HG02938 (cell line): ENCODE data around the gene PLXNB1.
"Not testable (repeated sequence)": the region's sequence is repeated elsewhere in the genome, so short reads cannot be mapped to it uniquely, and the experiment has no call there.

Source experiments
- ATAC-seq: cut with Tn5 transposase; IDR thresholded peaks from one replicate; pipeline ENCODE4 v1.9.1; 2021; ENCODE audit warnings: mild to moderate bottlenecking, moderate library complexity; ENCODE audit not compliant: unreplicated experiment

Gene PLXNB1

DNA sequence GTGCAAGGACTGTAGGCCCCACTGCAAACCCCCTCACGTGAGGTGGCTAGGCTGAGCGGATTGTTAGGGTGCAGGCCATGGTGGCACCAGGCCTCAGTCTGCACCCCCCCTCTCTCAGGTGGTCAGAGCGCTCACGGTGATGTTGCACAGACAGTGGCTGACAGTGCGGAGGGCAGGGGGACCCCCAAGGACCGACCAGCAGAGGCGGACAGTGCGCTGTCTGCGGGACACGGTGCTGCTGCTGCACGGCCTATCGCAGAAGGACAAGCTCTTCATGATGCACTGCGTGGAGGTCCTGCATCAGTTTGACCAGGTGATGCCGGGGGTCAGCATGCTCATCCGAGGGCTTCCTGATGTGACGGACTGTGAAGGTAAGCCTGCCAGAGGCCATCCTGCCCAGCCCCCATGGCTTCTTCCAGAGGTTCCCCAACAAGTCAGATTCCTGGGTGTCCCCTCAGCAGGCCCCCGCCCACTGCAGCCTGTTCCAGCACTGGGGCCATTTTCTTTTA is 34.9 kb upstream of the PLXNB1 start:
- no peak for ATAC-seq

DNA sequence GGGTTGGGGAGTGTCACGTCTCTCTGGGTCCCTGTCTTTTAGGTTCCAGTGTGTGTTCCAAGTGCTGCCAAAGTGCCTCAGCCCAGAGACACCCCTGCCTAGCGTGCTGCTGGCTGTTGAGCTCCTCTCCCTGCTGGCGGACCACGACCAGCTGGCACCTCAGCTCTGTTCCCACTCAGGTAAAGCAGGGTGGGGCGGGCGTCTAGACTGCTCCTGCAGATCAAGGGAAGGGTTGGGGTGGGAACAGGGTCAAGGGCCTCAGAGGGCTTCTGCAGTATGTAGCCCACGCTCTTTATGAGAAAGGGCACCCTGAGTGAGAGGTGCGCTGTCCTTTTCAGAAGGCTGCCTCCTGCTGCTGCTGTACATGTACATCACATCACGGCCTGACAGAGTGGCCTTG is 33.8 kb upstream of the PLXNB1 start:
- no peak for ATAC-seq

DNA sequence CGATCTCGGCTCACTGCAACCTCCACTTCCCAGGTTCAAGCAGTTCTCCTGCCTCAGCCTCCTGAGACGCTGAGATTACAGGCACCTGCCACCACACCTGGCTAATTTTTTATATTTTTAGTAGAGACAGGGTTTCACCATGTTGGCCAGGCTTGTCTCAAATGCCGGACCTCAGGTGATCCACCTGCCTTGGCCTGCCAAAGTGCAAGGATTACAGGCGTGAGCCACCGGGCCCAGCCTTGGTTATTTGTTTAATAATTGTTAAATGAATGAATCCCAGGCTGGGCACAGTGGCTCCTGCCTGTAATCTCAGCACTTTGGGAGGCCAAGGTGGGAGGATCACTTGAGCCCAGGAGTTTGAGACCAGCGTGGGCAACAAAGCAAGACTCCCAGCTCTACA is 31.9 kb upstream of the PLXNB1 start:
- ATAC-seq = not testable (repeated sequence)

DNA sequence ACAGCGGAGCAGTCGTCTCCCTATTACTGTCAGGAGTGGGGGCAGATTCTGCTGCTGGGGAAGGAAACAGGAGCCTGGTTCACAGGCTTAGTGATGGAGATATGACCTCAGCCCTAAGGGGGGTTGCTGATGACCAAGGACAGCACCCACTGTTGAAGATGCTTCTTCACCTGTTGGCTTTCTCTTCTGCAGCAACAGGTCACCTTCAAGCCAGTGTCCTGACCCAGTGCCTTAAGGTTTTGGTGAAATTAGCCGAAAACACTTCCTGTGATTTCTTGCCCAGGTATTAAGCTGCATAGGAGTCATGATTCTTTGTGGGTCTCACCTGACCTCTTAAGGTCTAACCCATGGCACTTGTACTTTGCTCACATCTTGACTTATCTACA is 30.6 kb upstream of the PLXNB1 start:
- no peak for ATAC-seq

DNA sequence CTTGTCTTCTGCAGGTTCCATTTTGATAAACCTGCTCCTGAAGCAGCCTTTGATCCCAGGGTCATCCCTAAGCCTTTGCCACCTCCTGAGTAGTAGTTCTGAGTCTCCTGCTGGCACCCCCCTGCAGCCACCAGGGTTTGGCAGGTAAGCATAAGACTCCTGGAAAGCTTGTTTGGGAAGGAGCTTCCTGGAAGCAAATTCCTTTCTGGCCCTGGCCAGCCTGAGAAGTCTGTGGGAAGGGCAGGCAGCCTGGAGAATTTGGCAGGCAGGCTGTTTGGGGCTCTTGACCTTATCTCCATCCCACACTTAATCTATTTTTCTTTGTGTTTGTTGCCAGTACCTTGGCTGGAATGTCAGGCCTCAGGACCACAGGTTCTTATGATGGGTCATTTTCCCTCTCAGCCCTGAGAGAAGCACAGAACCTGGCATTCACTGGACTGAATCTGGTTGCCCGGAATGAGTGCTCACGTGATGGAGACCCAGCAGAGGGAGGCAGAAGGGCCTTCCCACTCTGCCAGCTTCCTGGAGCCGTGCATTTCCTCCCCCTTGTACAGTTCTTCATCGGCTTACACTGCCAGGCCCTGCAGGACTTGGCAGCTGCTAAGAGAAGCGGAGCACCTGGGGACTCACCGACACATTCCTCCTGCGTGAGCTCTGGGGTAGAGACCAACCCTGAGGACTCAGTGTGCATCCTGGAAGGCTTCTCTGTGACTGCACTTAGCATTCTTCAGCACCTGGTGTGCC is 30.1 kb upstream of the PLXNB1 start:
- no peak for ATAC-seq

DNA sequence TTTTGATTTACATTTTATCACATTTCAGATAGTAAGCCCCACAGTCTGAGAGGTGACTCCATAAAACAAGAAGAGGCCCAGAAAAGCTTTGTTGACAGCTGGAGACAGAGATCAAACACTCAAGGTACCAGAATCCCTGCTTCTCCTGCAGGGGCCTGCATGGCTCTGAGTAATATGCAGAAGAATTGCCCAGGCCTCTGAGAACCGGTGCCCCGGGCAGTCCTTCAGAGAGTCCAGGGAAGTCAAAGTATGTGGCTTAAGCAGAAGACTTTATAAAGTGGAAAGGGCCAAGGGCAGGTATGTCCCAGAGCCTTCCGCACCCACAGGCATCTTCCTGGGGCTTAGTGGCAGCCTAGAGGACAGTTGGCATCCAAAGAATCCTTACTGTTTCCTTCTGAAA is 29.4 kb upstream of the PLXNB1 start:
- no peak for ATAC-seq

DNA sequence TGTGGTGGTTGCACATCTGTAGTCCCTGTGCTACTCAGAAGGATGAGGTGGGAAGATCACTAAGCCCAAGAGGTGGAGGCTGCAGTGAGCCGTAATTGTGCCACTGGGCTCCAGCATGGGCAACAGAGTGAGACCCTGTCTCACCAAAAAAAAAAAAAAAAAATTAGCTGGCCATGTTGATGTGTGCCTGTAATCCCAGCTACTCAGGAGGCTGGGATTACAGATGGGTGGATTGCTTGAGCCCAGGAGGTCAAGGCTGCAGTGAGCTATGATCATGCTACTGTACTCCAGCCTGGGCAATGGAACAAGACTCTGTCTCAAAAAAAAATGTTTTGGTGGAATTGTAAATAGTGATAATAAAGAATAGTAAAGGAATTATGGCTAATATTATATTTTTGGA is 26.6 kb upstream of the PLXNB1 start:
- ATAC-seq = no peak

DNA sequence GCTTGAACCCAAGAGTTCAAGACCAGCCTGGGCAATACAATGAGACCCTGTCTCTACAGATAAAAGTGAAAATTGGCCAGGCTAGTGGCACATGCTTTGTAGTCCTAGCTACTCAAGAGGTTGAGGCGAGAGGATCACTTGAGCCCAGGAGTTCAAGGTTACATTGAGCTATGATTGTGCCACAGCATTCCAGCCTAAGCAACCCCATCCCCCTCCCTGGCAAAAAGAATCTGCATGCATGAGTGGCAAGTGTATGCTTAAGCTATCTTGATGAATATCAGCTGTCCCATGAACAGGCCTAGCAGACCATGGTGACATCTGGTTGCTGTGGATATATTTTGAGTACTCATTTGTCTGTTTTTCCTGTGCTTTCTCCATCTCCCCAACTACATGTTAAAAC is 21.4 kb upstream of the PLXNB1 start:
- ATAC-seq = no peak

DNA sequence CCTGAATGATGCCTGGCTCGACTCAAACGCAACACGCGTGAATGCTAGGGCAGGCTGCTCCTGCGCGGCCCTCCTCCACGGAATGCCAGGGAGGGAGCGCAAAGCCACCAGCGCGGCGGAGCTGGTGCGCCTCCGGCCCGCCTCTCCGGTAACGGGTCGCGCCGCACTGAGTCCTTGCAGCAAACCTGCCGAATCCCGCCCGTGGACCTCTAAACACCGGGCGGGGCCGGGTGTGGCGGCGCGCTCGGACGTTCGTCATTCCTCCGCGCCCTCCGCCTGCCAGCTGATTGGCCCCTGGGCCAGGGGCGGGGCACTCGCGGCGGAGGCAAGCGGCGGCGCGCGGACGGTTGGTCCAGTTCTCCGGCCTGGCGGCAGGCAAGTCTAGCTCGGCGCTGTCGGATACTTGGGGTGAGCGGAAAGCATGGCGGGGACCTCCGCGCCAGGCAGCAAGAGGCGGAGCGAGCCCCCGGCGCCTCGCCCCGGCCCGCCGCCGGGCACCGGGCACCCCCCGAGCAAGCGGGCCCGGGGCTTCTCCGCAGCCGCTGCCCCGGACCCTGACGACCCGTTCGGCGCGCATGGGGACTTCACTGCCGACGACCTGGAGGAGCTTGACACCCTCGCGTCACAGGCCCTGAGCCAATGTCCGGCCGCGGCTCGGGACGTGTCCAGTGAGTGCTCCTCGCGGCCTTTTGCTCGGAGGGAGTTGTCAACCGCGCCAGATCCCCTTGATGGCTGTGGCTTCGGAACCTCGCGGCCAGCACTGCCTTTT is 16.7 kb upstream of the PLXNB1 start, which contains the start of gene ATRIP:
Gene ATRIP (plus strand): TSS at position 313 of the 769 bp plus-strand sequence. CDS start 109 bp downstream, at position 422.
- peak; percentile 82 for ATAC-seq

DNA sequence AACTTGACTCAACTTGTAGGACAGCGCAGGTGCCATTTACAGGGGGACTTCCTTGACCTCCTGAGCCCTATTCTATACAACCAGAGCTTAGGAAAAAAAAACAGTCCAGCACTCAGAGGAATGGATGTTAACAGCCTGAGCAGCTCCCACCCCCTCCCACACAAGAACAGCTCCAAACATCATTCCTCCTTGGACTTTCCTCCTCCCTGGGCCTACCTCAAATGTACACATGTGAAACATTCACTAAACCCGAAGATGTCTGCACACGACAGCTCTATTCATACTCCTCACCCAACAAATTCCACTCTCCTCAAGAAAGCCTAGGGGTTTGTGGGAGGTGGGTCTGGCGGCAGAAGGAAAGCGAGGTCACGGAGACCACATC is 16.1 kb upstream of the PLXNB1 start:
- no peak for ATAC-seq

DNA sequence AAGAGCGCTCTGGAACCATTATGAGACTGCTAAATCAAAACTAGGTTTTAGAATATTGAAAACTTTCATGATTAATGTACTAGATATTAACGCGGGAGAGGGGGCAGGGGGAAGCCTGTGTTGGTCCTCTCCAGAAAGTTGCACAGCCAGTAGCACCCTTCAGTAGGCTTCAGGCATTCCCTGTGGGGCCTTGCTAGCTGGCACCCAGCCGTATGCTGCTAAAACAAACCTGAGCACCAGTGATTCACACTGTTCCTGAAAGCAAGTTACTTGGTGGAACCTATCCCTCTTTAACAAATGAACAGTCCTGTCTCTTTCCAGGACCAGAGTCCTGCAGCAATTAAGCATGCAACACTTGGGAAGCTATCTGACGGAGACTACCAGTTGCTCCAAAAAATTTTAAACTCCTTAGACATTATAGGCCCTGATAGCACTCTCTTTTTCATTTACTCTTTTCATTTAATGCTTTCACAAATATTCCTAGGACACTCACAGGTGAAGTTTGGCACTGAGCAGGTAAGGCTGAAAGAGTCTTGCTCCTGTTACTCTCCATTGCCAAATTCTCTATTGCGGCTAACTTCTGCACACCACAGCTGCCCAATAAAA is 15.5 kb upstream of the PLXNB1 start:
- ATAC-seq = no peak

DNA sequence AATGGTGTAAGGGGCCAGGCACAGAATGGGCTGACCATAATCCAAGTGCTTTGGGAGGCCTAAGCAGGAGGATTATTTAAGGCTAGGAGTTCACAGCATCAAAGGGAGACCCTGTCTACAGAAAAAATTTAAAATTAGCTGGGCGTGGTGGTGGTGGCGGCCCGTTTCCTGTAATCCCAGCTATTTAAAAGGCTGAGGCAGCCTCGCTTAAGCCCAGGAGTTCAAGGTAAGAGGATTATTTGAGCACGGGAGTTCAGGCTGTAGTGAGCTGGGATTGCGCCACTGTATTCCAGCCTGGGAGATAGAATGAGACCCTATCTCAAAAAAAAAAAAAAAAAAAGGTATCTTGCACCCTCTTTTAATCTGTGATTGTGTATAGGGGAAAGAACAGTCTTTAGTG is 12.1 kb upstream of the PLXNB1 start:
- no peak for ATAC-seq

DNA sequence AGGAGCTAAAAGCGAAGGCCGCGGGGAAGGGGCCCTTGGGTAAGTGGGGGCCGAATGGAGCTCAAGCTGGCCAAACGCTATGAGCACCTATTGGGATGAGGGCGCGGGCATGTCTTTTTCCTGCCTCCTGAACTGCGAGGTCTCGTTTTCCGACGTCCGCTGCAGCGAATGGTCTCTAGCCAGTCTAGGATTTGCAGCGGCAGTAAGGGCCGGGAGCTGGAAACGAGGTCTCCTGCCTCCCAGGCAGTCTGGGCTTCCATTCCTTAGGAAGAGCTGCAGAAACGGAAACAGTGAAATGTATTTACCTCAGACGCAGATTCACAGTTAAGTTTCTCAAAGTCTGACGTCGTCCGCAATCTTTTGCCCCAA is 10.7 kb upstream of the PLXNB1 start:
- peak; percentile 6 for ATAC-seq

DNA sequence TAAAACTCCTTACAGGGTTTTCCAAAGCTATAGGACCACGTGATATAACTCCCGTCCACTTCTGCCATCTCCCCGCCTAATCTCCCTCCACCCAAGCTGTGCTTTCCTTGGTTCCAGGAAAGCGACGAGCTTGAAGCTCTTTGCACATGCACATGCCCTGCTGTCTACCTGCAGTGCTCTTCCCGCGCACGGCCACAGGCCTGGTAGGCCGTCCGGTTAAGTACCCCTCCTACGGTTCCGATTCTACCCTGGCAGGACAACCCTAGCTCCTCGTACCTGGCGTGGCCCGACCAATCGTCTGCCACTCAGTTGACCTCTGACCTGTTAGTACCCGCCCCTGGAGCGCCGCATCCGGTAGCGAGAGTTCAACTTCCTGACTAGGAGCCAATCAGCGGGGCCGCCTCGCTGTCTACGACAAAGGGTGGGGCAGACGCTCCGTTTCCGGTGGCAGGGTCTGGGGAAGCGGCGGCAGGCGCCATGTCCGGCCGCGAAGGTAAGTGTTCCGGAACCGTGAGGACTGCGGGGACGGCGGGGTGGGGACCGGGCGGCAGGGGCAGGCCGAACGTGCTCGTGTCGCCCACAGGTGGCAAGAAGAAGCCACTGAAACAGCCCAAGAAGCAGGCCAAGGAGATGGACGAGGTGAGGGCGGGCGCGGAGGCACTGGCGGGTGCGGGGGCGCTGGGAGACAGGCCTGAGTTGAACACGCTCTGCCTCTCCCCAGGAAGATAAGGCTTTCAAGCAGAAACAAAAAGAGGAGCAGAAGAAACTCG is 10.1 kb upstream of the PLXNB1 start, which contains the start of the genes CCDC51 and TMA7:
Gene CCDC51 (minus strand): TSS at position 300 of the 770 bp plus-strand sequence. CDS start 4,991 bp downstream, outside the sequence.
Gene TMA7 (plus strand): TSS at position 438 of the 770 bp plus-strand sequence. CDS start 40 bp downstream, at position 478.
- peak; percentile 96 for ATAC-seq

DNA sequence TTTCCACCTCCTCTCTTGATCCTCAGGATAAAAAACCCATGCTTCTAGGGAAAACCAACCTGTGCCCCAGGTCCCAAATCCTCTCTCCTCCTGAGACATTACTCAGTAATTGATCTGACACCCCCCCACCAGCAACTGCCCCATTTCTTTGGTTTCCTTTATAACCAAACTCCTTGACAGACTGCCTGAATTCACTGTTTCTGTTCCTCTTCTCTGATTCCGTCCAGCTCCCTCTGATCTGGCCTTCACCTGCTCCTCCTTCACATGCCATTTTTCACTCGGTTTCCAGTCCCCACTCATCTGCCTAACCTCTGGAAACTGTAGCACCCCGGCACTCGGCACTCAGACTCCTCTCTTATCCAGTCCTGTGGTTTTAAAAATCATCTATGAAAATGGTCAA is 7.9 kb upstream of the PLXNB1 start:
- ATAC-seq = no peak

DNA sequence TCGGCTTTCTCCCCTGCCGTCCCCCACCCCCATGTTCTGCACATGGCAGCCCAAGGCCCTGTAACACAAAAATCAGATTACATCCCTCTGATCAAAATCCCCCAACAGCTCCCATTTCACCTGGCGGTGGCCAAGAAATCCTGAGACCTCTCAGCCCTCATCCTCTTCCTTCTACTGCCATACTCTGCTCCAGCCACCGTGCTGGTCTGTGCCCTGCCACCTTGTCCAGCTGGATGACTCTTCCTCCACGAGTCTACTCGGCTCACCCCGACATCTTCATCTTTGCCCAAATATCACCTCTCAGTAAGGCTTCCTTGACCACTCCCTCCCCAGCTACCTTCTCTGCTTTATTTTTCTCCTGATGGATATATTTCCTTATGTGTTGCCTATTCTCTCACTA is 7.0 kb upstream of the PLXNB1 start:
- ATAC-seq = no peak

DNA sequence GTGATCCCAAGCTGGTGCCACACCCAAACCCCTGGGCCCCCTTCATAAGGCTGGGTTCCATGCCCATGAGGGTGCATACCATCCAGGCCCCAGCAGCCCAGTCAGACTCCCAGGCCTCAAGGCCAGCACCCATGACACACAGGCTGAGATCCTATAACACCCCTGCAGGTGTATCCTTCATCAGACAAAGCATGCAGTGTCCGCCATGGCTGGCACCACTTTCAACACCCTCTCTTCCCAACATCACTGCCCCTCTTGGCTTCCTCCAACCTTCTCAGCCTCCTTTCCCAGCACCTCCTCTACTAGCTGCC is 6.5 kb upstream of the PLXNB1 start:
- no peak for ATAC-seq

DNA sequence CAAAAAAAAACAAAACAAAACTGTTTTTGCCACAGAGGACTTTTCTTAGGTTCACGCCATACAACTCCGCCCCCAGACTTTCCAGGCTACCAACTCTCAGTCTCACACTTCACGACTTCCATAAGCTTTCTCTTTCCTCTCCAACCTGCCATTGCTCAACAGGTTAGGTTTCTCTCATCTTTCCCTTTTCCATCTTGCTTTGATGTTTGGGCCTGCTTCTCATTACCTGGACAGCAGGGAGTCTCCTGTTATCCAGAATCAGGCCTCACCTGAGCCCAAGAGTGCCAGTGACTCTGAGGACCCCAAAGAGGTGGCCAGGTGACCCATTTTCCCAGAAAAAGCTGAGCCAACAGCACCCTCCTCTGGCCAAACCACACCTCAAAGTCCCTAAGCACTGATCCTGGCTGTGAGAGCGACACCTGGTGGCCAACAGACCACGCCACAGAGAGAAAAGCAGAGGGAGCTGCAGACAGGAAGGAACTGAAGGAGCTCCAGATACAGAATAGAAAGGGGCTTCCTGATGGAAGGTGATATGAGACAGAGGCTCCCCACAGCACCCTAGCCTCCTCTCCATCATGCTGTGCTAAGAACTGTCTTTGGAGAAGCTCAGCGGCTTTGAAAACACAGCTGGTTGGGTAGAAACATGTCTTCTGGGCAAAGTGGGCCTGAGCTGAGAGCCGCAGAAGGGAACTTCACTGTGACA is 6.0 kb upstream of the PLXNB1 start:
- ATAC-seq = no peak

DNA sequence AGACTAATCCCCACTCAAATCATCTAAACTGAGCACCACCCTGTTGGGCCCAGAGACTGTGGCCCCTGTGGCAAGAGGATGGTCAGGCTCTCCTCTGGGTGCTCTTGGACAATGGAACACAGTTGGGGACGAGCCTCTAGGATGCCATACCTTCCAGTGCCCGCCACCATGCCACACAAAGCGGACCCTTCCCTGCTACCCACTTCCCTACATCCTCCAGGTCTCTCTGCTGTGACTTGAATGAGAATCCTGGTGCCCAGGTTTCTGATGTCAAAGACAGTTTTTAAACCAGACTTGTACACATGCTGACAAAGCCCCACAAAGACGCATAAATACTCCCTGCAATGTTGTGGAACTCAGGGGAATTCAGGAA is 5.3 kb upstream of the PLXNB1 start:
- ATAC-seq = no peak

DNA sequence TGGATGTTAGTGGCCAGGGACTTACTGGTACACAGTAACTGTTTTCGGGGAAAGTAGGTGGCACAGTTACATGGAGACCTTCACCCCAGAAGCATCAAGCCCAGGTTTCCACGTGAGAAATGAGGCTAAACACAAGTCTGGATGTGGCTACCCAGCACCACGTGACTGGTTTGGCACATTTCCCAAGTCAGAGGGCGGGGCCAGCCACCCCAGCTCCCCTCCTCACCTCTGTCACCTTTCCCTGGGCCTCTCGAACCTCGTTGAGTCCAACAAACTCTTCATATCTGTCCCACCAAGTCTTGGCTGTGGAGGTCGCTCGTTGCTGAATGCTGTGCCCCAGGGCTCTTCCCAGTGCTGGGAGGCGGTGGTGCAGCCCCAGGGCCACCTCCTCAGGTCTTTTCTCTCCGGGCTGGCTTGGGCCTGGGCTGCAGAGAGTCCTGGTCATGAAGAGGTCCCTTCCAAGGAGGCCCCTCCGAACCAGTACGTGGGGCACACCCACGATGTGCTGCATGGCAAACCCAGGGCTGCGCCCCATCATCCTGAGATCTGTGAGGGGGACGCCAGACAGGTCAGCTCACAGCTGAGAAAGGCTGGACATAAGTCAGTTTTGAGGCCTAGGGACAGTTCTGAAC is 4.8 kb upstream of the PLXNB1 start:
- no peak for ATAC-seq
